WTC11 (cell line): ENCODE data around the gene SRC. TPM values are rescaled to one million over a fixed set of nuclear protein-coding genes. Genes with fewer than 3 reads are reported as not detected.

ENCODE experiments used
- ATAC-seq: fragments of 200-7000 bp; cut with Tn5 transposase; 2 replicates; pipeline ENCODE4 v1.10.0; 2021; ENCODE audit warnings: mild to moderate bottlenecking, moderate library complexity
- CTCF ChIA-PET: fragments of 300-600 bp; sonication (Branson Sonifier 250); formaldehyde crosslinking; loops from one replicate; lab custom pipeline; 2021; ENCODE audit warnings: antibody characterized with exemption; lab: Charles Lee
- POLR2A ChIA-PET: fragments of 350-600 bp; sonication (Branson Sonifier 250); formaldehyde crosslinking; loops from one replicate; lab custom pipeline; 2021; ENCODE audit warnings: antibody characterized with exemption; lab: Charles Lee
- DNase-seq: peaks from one replicate; pipeline ENCODE4 v3.0.0; 2021; ENCODE audit warnings: low spot score
- H3K27ac Mint-ChIP-seq: 2 replicates; pipeline ENCODE4 v1.8.0; 2021; ENCODE audit warnings: mixed read lengths
- H3K27me3 Mint-ChIP-seq: 2 replicates; pipeline ENCODE4 v1.8.0; 2021; ENCODE audit warnings: low read depth, mild to moderate bottlenecking, moderate library complexity, mixed read lengths
- H3K36me3 Mint-ChIP-seq: 2 replicates; pipeline ENCODE4 v1.8.0; 2021; ENCODE audit warnings: mixed read lengths
- H3K4me1 Mint-ChIP-seq: 2 replicates; pipeline ENCODE4 v1.8.0; 2022; ENCODE audit warnings: mixed read lengths
- H3K4me3 Mint-ChIP-seq: 2 replicates; pipeline ENCODE4 v1.8.0; 2021; ENCODE audit warnings: mild to moderate bottlenecking, moderate library complexity, mixed read lengths
- H3K9me3 Mint-ChIP-seq: 2 replicates; pipeline ENCODE4 v1.8.0; 2021; ENCODE audit warnings: mixed read lengths
- AR ChIP-seq: fragments of 250-450 bp; sonication (Bioruptor Pico); IDR thresholded peaks from 2 replicates; pipeline ENCODE4 v1.9.0; 2021; ENCODE audit warnings: mild to moderate bottlenecking
- ATF1 ChIP-seq: sonication (generic); formaldehyde crosslinking; IDR thresholded peaks from 2 replicates; pipeline ENCODE4 v1.8.1; 2023; ENCODE audit warnings: mild to moderate bottlenecking, moderate library complexity, missing genetic modification reagents
- ATF3 ChIP-seq: sonication (generic); formaldehyde crosslinking; conservative IDR thresholded peaks from 2 replicates; pipeline ENCODE4 v1.8.1; 2022; ENCODE audit warnings: mild to moderate bottlenecking, missing genetic modification reagents
- CREB1 ChIP-seq: sonication (generic); formaldehyde crosslinking; IDR thresholded peaks from 2 replicates; pipeline ENCODE4 v1.8.0; 2023; ENCODE audit warnings: mild to moderate bottlenecking, missing genetic modification reagents
- CREM ChIP-seq: sonication (generic); formaldehyde crosslinking; IDR thresholded peaks from 2 replicates; pipeline ENCODE4 v1.8.1; 2022; ENCODE audit warnings: mild to moderate bottlenecking, missing genetic modification reagents, moderate library complexity
- E2F1 ChIP-seq: sonication (generic); formaldehyde crosslinking; IDR thresholded peaks from 2 replicates; pipeline ENCODE4 v1.8.0; 2022; ENCODE audit warnings: mild to moderate bottlenecking, missing genetic modification reagents
- GABPB1 ChIP-seq: sonication (generic); formaldehyde crosslinking; IDR thresholded peaks from 2 replicates; pipeline ENCODE4 v1.8.1; 2023; ENCODE audit warnings: mild to moderate bottlenecking, missing genetic modification reagents
- IRF2 ChIP-seq: sonication (generic); formaldehyde crosslinking; IDR thresholded peaks from 2 replicates; pipeline ENCODE4 v1.8.0; 2022; ENCODE audit warnings: low read depth, missing genetic modification reagents, borderline replicate concordance
- JAZF1 ChIP-seq: fragments of 250-450 bp; sonication (Bioruptor Pico); IDR thresholded peaks from 2 replicates; pipeline ENCODE4 v1.9.0; 2021; ENCODE audit warnings: moderate library complexity, mild to moderate bottlenecking, inconsistent platforms
- JUN ChIP-seq: sonication (generic); formaldehyde crosslinking; IDR thresholded peaks from 2 replicates; pipeline ENCODE4 v1.8.0; 2023; ENCODE audit warnings: mild to moderate bottlenecking, missing genetic modification reagents
- MYBL2 ChIP-seq: sonication (generic); formaldehyde crosslinking; IDR thresholded peaks from 2 replicates; pipeline ENCODE4 v1.8.1; 2023; ENCODE audit warnings: mild to moderate bottlenecking, moderate library complexity, missing genetic modification reagents
- RORB ChIP-seq: fragments of 250-450 bp; sonication (Bioruptor Pico); IDR thresholded peaks from 2 replicates; pipeline ENCODE4 v1.9.0; 2021; ENCODE audit warnings: mild to moderate bottlenecking
- ZMAT4 ChIP-seq: fragments of 250-450 bp; sonication (Bioruptor Pico); IDR thresholded peaks from 2 replicates; pipeline ENCODE4 v1.9.0; 2021; ENCODE audit warnings: mild to moderate bottlenecking
- ZNF138 ChIP-seq: sonication (generic); formaldehyde crosslinking; conservative IDR thresholded peaks from 2 replicates; pipeline ENCODE4 v1.8.1; 2022; ENCODE audit warnings: mild to moderate bottlenecking, moderate library complexity, missing genetic modification reagents
- ZNF219 ChIP-seq: sonication (generic); formaldehyde crosslinking; IDR thresholded peaks from 2 replicates; pipeline ENCODE4 v1.8.0; 2023; ENCODE audit warnings: missing genetic modification reagents, mild to moderate bottlenecking, borderline replicate concordance
- ZNF263 ChIP-seq: sonication (generic); formaldehyde crosslinking; IDR thresholded peaks from 2 replicates; pipeline ENCODE4 v1.8.1; 2022; ENCODE audit warnings: low read depth, mild to moderate bottlenecking, moderate library complexity, missing genetic modification reagents
- ZNF425 ChIP-seq: fragments of 250-450 bp; sonication (Bioruptor Pico); conservative IDR thresholded peaks from 2 replicates; pipeline ENCODE4 v1.9.0; 2021; ENCODE audit warnings: mild to moderate bottlenecking
- total RNA-seq: library from RNA; stranded (reverse); gene quantifications from 3 replicates; pipeline ENCODE4 v1.2.3, GENCODE V29; 2021

SRC gene
- total RNA-seq, 1 experiment from 2014 or later: 33.3 TPM

- TF ChIP-seq ZNF263: no peak
Measured at GRCh38 chr20:37386505-37387251, 40.7 kb downstream of the SRC start (continued).

- DNase-seq: no peak
- H3K27me3 Mint-ChIP-seq: no peaks in the 10 kb centered on the region
- H3K27ac Mint-ChIP-seq: no peak overlapping the region
- no peaks in the 10 kb centered on the region for H3K9me3 Mint-ChIP-seq
- peaks cover 4% of the 10 kb centered on the region for H3K4me1 Mint-ChIP-seq
- CTCF ChIA-PET: interaction anchor here (0.8 to 1.0 kb wide), 2 partner anchors 9 to 108 kb away, joined by 4 to 5 read pairs; no protein-coding TSS in a partner anchor
- ATAC-seq: no peak
- H3K36me3 Mint-ChIP-seq: peaks cover 4% of the 10 kb centered on the region; the same call in 1 of the 2 replicates
- no peak overlapping the region for H3K4me3 Mint-ChIP-seq
- POLR2A ChIA-PET: no interaction called here
- TF ChIP-seq ZNF425 (no peak), IRF2 (no peak), ZMAT4 (no peak), ATF3 (CRISPR knock-in tag) (no peak), JAZF1 (CRISPR knock-in tag) (no peak), GABPB1 (CRISPR knock-in tag) (no peak), ZNF219 (CRISPR knock-in tag) (no peak), CREB1 (no peak), E2F1 (no peak), ATF1 (CRISPR knock-in tag) (no peak), AR (no peak), MYBL2 (CRISPR knock-in tag) (no peak), JUN (CRISPR knock-in tag) (no peak), CREM (CRISPR knock-in tag) (no peak), RORB (CRISPR knock-in tag) (no peak), ZNF138 (CRISPR knock-in tag) (no peak)
Measured at GRCh38 chr20:37387519-37388269, 41.8 kb downstream of the SRC start.
